Activated T-helper 1 cell treated with Interleukin-2 at 50 U/mL for 16 hours (primary cell): Measurements from ENCODE around the gene CFAP65.

Source experiments
- DNase-seq: peaks from one replicate; pipeline ENCODE4 v3.0.0-alpha.2; 2020; ENCODE audit warnings: low read depth

CFAP65 gene

DNA sequence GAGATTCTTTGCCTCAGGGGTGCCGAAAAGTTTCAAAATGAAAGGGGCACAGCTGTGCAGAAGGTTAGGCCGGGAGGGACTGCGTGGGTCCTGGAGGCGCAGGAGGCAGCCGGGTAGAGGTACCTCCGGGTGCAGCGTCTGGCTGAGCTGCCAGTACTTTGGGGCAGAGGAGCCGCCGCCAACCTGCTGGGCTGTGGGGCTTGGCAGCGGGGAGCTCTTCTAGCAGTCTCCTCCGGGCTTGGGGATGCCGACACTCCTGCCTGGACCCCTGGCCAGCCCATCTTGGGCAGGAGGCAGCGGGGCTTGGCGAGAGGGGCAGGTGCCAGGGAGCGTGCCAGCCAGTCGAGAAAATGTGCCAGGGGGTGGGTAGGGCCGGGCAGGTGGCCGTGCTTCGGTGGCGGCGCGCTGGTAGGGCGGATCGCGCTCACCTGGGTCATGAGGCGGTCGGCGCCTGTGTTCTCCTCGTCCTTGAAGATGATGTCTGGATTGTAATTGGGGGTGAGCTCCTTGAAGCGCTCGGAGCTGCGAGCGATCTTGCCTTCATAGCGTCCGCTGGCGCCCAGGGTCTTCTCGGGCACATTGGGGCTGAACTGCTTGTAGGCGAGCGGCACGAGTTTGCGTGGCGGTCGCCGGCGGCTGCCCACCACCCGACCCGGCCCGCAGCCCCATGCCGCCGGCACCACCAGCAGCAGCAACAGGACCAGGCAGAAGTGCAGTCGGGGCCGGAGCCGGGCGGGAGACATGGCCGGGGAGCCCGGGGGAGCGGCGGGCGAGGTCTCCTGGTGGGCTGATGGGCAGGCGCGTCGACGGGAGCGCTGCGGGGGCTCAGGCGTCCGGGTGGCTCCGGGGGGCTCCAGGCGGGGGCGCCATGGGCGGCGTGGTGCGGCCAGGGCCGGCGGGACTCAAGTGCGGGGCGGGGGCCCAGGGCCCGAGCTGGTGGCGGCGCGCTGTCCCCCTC is 18.7 kb upstream of the CFAP65 start:
- DNase-seq: no peak

- no peak for DNase-seq
Measured at GRCh38 chr2:219059375-219059724, 18.0 kb upstream of the CFAP65 start.

GRCh38 chr2:219058541-219059374 is 17.4 kb upstream of the CFAP65 start:
- DNase-seq: no peak

DNA sequence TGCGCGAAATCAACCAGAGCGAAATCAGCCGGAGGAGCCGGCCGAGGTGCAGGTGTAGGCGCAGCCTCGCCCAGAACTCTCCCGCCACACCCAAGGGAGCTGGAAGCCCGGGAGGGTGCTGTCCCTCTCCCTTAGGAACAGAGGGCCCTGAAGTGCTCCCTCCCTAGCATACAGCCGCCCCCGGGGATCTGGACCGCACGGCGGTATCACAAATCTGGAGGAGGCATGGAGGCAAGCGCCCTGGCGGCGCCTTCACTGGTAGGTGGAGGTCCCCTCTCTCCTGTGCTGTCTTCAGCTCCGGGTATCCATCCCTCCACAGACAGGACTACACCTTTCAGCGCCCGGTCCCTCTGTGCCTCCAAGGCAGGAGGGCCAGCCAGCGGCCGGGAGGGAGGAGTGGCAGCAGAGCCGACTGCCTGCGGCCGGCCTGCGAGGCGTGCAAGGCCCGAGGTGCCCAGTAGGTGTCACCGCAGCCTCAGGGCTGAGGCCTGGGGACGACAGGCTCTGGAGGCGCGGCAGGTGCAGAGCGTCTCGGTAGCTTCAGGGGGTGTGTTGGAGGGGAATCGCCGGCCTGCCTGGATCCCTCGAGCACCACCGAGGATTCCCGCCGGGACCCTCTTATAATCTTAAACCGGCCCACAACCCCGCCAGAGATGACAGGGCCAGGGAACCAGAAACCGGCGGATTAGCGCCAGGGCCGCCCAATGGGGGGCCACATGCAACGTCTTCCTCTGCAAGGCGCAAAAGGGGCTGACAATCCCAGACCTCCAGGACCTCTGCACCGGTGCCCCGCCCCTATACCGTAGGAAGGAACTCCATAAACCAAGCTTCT is 16.6 kb upstream of the CFAP65 start:
- DNase-seq: peak; percentile 64

- no peak for DNase-seq
Measured at GRCh38 chr2:219056896-219057708, 15.8 kb upstream of the CFAP65 start.

DNA sequence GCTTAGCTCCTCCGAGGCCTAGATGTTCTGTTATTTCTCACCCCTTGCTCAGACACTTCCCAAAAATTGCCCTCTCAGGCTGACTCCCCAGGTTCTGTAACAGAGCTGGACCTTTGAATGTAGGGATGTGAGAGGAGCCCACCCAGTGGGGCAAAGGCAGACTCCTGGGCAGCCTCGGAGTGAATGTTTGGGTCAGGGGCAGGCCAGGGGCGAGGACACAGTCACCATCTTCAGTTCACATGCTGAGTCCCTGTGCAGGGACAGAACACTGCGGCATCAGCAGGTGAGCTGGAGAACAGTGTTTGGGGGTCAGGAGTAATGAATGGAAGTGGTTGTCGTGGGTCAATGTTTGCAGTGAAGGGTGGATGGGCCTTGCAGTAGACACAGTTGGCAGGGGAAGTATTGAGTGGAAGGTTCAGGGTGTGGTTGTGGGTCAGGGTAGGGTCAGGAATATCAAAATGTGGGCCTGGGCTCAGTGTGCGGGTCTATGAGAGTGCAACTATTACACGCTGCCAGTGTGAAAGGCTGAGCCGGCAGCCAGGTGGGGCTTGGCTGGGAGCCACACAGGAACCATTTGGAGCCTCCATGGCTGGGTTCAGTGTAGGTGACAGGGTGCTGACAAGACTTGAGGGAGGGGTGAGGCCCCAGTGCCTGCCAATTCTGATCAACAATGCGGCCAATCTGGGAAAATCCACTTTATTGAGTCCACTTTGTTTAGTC is 15.0 kb upstream of the CFAP65 start:
- DNase-seq: no peak

DNA sequence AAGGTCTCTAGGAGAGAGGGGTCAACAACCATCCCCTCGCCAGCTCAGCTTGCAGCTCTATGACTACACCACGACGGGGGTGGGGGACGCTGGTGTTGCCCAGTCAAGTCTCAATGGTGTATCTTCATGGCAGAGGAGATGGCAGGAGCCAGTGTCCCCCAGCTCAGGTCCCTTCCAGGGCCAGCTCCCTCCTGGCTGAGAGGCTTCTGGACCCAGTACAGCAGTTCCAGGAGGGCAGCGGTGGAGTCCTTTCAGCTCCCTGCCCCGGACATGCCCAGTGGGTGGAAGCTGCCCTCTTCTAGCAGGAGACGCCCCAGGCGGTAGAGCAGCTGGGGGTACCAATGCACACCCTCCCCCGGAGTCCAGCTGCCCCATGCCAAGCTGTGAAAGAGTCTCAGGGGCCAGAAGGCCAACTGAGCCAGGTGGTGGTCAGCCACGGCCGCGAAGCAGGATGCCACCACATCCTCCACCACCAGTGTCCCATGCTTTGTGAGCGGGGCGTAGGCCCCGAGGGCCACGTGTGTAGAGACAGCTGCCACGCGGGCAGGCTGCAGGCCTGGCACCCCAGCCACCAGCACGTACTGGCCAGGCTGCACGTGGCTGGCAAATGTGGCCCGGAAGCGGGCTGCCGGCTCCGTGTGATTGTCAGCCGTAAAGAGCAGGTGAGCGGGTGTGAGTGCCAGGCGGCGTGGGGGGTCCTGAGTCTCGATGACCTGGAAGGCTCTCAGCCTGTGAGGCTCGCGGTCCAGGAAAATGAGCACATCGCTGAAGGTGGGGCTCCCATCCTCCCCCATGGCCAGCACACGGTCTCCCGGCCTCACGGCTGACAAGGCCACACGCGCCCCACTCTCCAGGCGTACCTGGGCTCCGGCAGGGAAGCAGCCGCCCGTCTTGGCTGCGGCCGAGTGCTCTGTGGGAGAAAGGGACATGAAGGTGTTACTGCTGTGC is 13.9 kb upstream of the CFAP65 start:
- no peak for DNase-seq

DNA sequence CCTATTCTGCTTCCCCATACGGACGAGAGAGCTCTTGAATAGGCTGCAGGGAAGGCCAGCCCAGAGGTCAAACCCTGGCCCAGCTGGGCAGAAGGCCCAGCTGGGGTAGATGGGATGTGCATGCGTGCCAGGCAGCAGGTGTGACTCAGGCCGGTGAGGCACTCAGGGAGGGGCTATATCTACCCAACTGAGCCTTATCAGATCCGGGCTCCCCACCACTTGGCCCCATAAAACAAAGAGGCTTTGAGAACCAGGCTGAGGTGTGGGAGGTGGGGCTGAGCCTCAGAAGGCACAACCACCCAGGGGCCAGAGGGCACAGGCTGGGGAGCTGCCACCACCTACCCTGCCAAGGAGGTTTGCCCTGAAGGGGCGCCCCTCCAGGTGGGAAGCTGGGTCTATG is 8.0 kb upstream of the CFAP65 start:
- no peak for DNase-seq

GRCh38 chr2:219045937-219046550 is 4.7 kb upstream of the CFAP65 start:
- no peak for DNase-seq

DNA sequence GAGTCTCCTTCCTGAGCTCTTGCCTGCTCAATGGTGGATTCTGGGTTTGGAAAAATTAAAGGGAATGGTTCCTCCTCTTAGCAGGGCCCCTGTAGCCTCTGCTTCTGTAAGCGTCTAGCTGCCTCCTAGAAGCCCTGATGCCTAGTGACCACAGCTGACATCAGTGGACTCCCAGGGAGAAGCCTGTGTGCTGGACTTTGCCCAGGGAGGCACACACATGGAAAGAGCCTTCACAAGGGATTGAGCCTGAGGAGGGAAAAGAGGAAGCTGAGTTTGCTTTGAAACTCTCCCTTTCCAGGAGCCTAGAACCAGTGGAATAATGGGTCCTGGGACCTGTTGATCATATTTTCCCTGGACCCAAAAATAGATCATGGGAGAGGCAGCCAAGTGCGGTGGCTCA is 1.4 kb upstream of the CFAP65 start:
- DNase-seq: no peak

DNA sequence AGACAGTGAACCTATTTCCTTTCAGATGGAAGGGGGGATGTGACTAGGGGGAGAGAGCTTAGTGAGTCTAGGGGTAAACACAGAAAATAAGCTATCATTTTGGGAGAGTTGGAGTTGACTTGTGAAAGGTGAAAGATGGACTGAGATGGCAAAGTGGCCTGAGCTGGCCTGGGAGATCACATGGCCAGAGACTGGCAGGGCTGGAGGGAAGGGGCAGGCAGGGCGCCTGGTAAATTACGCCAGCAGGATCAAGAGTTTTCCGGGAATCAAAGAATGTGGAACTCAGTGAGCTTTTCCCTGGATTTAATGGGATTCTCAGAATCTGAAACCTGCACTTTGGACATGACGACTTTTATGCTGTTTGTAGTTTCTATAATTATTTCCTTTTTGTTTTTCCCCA is 841 bp upstream of the CFAP65 start:
- DNase-seq: no peak

DNA sequence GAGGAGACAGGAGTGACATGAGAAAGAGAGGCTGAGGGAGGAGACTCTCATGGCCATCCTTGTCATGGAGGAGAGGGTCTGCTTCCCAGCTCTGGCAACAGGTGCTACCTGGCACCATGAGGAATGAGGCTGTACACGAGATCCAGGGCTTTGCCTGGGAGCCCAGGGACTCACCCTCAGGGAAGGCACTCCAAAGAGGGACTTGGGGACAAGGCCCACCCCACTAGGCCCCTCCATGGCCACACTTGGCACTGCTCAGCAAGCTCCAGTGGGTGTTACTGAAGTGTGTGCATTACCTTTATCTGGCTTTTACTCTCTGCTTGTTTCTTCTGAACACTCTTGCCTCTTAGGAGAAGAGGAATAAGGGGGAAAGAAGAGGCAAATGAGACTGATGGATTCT is 2.7 kb downstream of the CFAP65 start:
- no peak for DNase-seq

- no peak for DNase-seq
Measured at GRCh38 chr2:219037783-219038499, 3.4 kb downstream of the CFAP65 start.

DNA sequence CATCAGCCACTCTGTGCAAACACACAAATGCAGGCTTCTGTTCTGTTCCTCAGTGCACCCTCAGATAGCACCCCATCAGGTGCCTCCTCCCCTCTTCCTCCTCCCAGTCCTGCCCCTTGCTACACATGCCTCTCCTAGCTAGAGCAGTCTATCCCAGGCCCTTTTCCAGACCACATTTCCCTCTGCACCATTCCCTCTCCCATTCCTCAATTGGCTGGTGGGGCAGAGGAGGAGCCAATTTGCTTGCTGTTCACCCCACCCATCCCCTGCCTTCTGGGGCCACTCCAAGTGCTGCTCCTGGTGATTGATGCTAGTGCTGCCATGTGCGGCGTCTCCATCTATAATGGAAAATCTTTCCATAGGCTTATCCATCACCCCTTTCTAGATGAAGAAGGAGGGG is 5.4 kb downstream of the CFAP65 start:
- no peak for DNase-seq

DNA sequence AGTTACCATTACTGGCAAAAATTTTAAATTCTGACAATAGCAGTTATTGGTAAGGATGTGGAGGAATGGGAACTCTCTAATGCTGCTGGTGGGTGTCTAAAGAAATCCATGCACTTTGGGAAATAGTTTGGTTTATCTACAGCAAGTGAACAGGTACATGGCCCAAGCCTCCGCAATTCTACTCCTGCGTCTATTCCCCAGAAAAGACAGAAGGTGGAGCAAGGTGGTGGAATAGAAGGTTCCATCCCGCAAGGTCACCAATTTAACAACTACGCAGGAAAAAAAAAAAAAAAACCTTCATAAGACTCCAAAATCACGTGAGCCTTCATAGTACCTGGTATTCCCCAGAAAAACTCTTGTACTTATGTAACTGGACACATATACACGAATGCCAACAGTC is 6.5 kb downstream of the CFAP65 start:
- no peak for DNase-seq

DNA sequence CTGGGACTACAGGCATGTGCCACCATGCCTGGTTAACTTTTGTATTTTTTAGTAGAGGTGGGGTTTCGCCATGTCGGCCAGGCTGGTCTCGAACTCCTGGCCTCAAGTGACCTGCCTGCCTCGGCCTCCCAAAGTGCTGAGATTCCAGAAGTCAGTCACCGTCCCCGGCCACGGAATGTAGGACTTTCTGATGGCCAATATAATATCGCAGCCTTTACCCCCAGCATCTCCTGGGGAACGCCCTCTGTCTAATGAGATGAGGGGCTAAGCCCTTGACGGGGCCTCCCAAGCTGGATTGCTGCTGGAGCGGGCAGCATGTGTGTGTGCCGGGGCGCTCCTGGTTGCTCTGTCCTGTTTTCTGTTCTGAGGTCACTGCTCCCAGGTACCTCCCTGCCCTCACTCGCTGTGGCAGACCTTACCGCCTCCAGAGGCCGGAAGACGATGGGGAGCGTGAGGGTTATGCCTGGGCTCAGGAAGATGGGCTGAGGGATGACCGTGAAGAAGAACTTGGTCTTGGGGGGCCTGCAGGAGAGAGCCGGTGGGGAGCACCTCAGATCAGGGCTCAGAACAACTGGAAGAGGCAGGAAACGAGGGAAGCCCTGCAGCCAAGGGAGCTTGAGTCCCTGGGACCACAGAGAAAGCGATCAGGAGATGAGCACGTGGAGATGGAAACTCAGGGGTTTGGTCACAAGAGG is 9.1 kb downstream of the CFAP65 start:
- DNase-seq: no peak

DNA sequence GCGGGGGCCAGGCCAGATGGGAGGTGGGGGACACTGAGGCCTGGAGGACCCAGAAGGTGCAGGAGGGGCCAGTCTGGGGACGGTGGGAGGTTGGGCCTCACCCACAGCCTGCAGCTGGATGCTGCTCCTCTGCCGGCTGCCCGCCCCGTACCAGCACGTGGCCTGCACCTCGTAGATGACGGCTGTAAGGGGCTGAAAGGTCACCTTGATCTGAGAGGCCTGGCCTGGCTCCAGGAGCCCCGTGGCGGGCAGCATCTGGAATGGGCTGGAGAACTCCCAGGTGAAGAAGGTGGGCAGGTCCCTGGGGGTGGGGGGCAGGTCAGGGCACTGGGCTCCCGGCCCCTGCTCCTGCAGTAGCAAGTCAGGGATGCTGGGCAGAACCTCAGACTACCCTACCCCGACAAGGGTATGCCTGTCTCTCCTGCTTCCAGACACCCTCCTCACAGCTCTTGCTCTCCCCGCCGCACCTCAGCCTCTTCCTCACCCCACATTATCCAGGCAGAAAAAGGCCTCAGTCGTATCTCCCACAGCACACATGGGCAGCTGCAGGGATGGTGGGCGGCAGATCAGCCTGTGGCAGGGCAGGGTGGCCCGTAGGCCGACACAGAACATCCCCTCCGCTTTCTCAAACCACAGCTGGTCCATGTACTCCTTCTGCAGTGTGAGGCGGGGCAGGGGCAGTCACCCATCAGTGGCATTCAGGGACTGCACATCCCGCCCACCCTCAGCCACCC is 10.1 kb downstream of the CFAP65 start:
- no peak for DNase-seq
